GM23248 (cell line): ENCODE measurements around the gene TRPM5. TPM values are rescaled to one million over a fixed set of nuclear protein-coding genes. Genes with fewer than 3 reads are reported as not detected.

Experiments
- DNase-seq: peaks from one replicate; pipeline ENCODE4 v3.0.0-alpha.2; 2015
- H2AFZ ChIP-seq: fragments of 200-600 bp; sonication (generic); 2 replicates; pipeline ENCODE4 v1.6.1; 2016; ENCODE audit warnings: antibody characterized with exemption
- H3F3A ChIP-seq: fragments of 200-600 bp; sonication (generic); 2 replicates; pipeline ENCODE4 v1.6.1; 2016; ENCODE audit warnings: mild to moderate bottlenecking, antibody characterized with exemption, mixed run types; ENCODE audit not compliant: insufficient read depth
- H3K27ac ChIP-seq: fragments of 200-600 bp; sonication (generic); 2 replicates; pipeline ENCODE4 v1.5.1; 2016; ENCODE audit warnings: mild to moderate bottlenecking
- H3K27me3 ChIP-seq: fragments of 200-600 bp; sonication (generic); replicated peaks from 2 replicates; pipeline ENCODE4 v1.6.1; 2016; ENCODE audit warnings: mild to moderate bottlenecking; ENCODE audit not compliant: insufficient read depth
- H3K36me3 ChIP-seq: fragments of 200-600 bp; sonication (generic); 2 replicates; pipeline ENCODE4 v1.6.1; 2016; ENCODE audit warnings: low read depth, mild to moderate bottlenecking
- H3K4me1 ChIP-seq: fragments of 200-600 bp; sonication (generic); 2 replicates; pipeline ENCODE4 v1.6.1; 2016; ENCODE audit warnings: mild to moderate bottlenecking; ENCODE audit not compliant: insufficient read depth
- H3K4me2 ChIP-seq: fragments of 200-600 bp; sonication (generic); one replicate; pipeline ENCODE4 v1.6.1; 2016; ENCODE audit warnings: mild to moderate bottlenecking; ENCODE audit not compliant: unreplicated experiment
- H3K4me3 ChIP-seq: fragments of 200-600 bp; sonication (generic); 2 replicates; pipeline ENCODE4 v1.5.1; 2016; ENCODE audit warnings: mild to moderate bottlenecking
- H3K79me2 ChIP-seq: fragments of 200-600 bp; sonication (generic); 2 replicates; pipeline ENCODE4 v1.6.1; 2016; ENCODE audit warnings: mild to moderate bottlenecking; ENCODE audit not compliant: insufficient read depth
- H3K9ac ChIP-seq: fragments of 200-600 bp; sonication (generic); 2 replicates; pipeline ENCODE4 v1.6.1; 2016; ENCODE audit warnings: mild to moderate bottlenecking
- H3K9me2 ChIP-seq: fragments of 200-600 bp; sonication (generic); 2 replicates; pipeline ENCODE4 v1.6.1; 2016; ENCODE audit warnings: mixed run types, mild to moderate bottlenecking, moderate library complexity; ENCODE audit not compliant: insufficient read depth
- H3K9me3 ChIP-seq: fragments of 200-600 bp; sonication (generic); one replicate; pipeline ENCODE4 v1.6.1; 2017; ENCODE audit warnings: low read depth
- H4K20me1 ChIP-seq: fragments of 200-600 bp; sonication (generic); 2 replicates; pipeline ENCODE4 v1.6.0; 2016; ENCODE audit not compliant: insufficient read depth
- EZH2 ChIP-seq: fragments of 200-600 bp; sonication (generic); IDR thresholded peaks from 2 replicates; pipeline ENCODE4 v1.6.1; 2018; ENCODE audit warnings: antibody characterized with exemption, mild to moderate bottlenecking; ENCODE audit not compliant: insufficient read depth, poor library complexity, severe bottlenecking
- EZH2phosphoT487 ChIP-seq: fragments of 200-600 bp; sonication (generic); IDR thresholded peaks from 2 replicates; pipeline ENCODE4 v1.6.1; 2018; ENCODE audit warnings: antibody characterized with exemption, moderate library complexity, mild to moderate bottlenecking, low read depth; ENCODE audit not compliant: insufficient read depth
- WGBS, 2 experiments: methylation state at CpG; one replicate each; pipeline ENCODE4 v1.1.6; 2015 to 2017; ENCODE audit warnings: low lambda C conversion rate in 2 of 2, low coverage in 1 of 2; ENCODE audit errors: missing lambda C conversion rate in 2 of 2; 5-methylcytosine and 5-hydroxymethylcytosine counted together
- in situ Hi-C: fragments of 300-500 bp; cut with MboI; formaldehyde crosslinking; loops from 2 replicates; pipeline ENCODE4 v1.15.0; 2020
- polyA plus RNA-seq: library from polyadenylated mRNA; unstranded; fragments of >200 nt; fragmentation: Nextera tagmentation; extraction: Ambion mirVana; gene quantifications from 2 replicates; pipeline ENCODE4 v1.2.1, GENCODE V29; 2016
- total RNA-seq: library from RNA; depleted of rRNA; stranded (reverse); fragments of >200 nt; shearing (Covaris generic); gene quantifications from 2 replicates; pipeline ENCODE4 v1.2.3, GENCODE V29; 2014

Gene TRPM5
- total and polyA plus RNA-seq, 2 experiments from 2014 or later, result not detected

DNA sequence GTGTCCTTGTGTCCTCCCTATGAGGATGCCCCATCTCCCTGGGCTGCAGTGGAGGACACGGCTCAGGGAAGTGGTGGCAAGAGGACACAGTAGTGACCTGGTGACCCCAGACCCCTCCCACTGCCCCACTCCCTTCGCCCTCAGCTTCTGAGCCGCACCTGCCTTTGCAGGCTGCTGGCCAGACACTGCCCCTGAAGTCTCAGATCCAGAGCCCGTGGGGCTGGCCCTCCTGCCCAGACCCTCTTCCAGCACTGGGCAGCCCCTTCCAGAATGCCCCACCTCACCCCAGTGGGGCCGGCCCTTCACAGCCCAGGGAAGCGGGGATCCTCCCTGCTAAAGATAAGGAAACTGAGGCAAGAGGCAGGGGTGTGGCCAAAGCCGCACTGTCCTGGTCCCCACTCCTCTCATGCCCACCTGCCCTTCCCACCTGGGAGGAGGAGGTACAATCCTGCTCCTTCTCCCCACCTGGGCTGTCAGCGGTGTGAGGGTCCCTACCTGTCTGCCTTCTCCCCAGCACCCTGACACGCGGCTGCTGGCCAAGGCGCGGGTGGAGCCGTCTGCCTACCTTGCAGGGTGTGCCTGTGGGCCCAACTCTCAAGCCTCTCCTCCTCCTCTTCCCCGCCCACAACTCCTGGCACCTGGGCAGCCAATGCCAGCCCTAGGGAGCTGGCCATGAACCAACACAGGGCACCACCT, 17.3 kb downstream of the TRPM5 start:
- Histone ChIP-seq H4K20me1 (no peaks in the 10 kb centered on the region), H2AFZ (no peak overlapping the region)
- in situ Hi-C loops, result loop anchor here (10.0 kb wide), 1 partner anchor 132 kb away; no protein-coding TSS in a partner anchor

DNA sequence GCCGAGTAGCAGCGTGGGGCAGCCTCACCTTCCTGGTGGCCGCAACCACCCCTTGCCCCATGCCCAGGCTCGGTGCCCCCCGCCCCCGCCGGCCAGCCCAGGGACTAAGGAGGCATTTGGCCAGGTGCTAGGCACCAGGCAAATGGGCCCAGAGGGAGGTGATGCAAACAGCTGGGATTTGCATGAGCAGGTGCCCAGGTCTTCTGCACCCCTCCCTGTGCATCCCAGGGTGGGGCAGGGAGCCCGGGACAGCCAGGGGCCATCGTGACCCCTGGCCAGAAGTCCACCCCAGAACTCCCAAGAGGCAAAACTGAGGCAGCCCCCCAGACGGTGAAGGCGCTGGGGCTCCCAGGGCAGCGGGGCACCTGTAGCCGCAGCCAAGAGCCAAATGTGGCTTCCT, 18.1 kb downstream of the TRPM5 start:
- no peak overlapping the region for H3K4me2 ChIP-seq
- no peak for DNase-seq
- no peak overlapping the region for H2AFZ ChIP-seq
- no peak overlapping the region for H3K9ac ChIP-seq
- no peaks in the 10 kb centered on the region for H3K9me3 ChIP-seq
- H3K79me2 ChIP-seq, result no peaks in the 10 kb centered on the region
- no peaks in the 10 kb centered on the region for H4K20me1 ChIP-seq
- H3F3A ChIP-seq, result no peaks in the 10 kb centered on the region
- H3K4me1 ChIP-seq, result no peaks in the 10 kb centered on the region
- in situ Hi-C loops, result loop anchor here (10.0 kb wide), 1 partner anchor 131 kb away; no protein-coding TSS in a partner anchor
- no peaks in the 10 kb centered on the region for H3K9me2 ChIP-seq
- no peaks in the 10 kb centered on the region for H3K36me3 ChIP-seq
- 60 to 76% methylated on average over 6 to 13 of the region's 13 CpGs for WGBS, 2 experiments
- H3K4me3 ChIP-seq, result no peak overlapping the region
- TF ChIP-seq EZH2phosphoT487, result no peak
- TF ChIP-seq EZH2, result no peak
- no peaks in the 10 kb centered on the region for H3K27me3 ChIP-seq
- no peak overlapping the region for H3K27ac ChIP-seq

More for the DNA sequence above, 17.3 kb downstream of the TRPM5 start:
- Histone ChIP-seq H3K9ac (no peak overlapping the region), H3K9me3 (no peaks in the 10 kb centered on the region), H3K79me2 (no peaks in the 10 kb centered on the region), H3F3A (no peaks in the 10 kb centered on the region), H3K4me2 (no peak overlapping the region), H3K27ac (no peak overlapping the region), H3K36me3 (no peaks in the 10 kb centered on the region), H3K4me3 (no peak overlapping the region), H3K9me2 (no peaks in the 10 kb centered on the region), H3K27me3 (no peaks in the 10 kb centered on the region), H3K4me1 (no peaks in the 10 kb centered on the region)
- DNase-seq, result no peak
- WGBS, 2 experiments, result 57 to 63% methylated on average over 10 to 13 of the region's 14 CpGs
- TF ChIP-seq EZH2, result no peak
- no peak for TF ChIP-seq EZH2phosphoT487

DNA sequence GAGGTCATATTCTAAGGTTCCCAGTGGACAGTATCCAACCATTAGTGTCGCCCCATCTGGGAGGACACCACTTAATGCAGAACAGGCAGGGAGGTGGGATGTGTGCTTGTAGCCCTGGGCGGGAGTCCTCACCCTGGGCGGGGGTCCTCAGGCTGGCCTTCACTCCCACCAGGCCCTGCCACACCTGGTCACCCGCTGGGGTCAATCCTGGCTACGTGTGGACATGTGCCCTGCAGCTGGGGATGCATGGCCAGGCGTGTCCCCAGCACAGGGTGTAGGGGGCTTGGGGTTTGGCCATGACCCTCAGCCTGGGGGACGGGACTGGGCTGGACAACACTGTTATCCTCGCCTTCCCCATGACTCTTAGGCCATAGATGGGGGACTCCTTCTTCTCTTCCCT, 18.8 kb downstream of the TRPM5 start:
- Histone ChIP-seq H3K9ac (no peak overlapping the region), H3K27ac (no peak overlapping the region), H3K9me3 (no peaks in the 10 kb centered on the region), H3K79me2 (no peaks in the 10 kb centered on the region), H3K9me2 (no peaks in the 10 kb centered on the region), H4K20me1 (no peaks in the 10 kb centered on the region), H2AFZ (no peak overlapping the region), H3F3A (no peaks in the 10 kb centered on the region), H3K36me3 (no peaks in the 10 kb centered on the region), H3K4me3 (no peak overlapping the region), H3K4me1 (no peaks in the 10 kb centered on the region), H3K27me3 (no peaks in the 10 kb centered on the region), H3K4me2 (no peak overlapping the region)
- in situ Hi-C loops, result loop anchor here (10.0 kb wide), 1 partner anchor 131 kb away; no protein-coding TSS in a partner anchor
- TF ChIP-seq EZH2 (no peak), EZH2phosphoT487 (no peak)
- WGBS, 2 experiments, result 35 to 57% methylated on average over 8 of the region's 8 CpGs
- no peak for DNase-seq

DNA sequence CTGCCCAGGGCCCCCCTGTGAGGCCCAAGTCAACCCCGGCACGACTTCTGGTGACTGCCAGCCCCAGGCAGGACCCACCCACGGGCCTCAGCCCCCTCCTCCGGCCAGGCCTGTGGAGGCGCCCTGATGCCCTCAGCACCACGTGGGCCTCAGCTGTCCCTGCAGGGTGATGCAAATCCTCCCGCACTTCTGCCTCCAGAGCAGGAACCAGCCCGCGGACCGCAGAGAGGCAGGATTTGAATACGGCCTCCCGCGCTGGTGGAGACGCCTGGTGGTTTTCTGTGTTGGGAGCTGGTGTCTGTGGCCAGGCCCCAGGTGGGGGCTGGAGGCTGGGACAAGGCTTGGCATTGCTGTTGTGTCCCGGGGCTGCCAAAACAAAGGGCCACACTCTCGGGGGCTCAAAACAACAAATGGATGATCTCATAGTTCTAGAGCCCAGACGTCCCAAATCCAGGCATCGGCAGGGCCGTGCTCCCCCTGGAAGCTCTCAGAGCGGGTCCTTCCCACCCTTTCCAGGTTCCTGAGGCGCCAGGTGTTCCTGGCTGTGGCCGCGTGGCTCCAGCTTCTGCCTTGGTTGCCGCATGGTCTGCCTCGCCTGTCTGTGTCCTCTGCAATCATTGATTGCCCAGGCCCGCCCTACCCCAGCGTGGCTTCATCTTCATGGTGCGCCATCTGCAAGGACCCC, 19.4 kb downstream of the TRPM5 start:
- in situ Hi-C loops, result loop anchor here (5.0 to 10.0 kb wide), 2 partner anchors 130 to 223 kb away; no protein-coding TSS in a partner anchor
- H3K27me3 ChIP-seq, result no peaks in the 10 kb centered on the region

More for the DNA sequence above, 19.4 kb downstream of the TRPM5 start:
- Histone ChIP-seq H3K4me2 (no peak overlapping the region), H3K79me2 (no peaks in the 10 kb centered on the region), H3K27ac (no peak overlapping the region), H3K36me3 (no peaks in the 10 kb centered on the region), H4K20me1 (no peaks in the 10 kb centered on the region), H3F3A (no peaks in the 10 kb centered on the region), H2AFZ (no peak overlapping the region), H3K4me3 (no peak overlapping the region), H3K9me3 (no peaks in the 10 kb centered on the region), H3K9me2 (no peaks in the 10 kb centered on the region), H3K4me1 (no peaks in the 10 kb centered on the region), H3K9ac (no peak overlapping the region)
- DNase-seq, result no peak
- TF ChIP-seq EZH2, result no peak
- no peak for TF ChIP-seq EZH2phosphoT487
- 63 to 65% methylated on average over 28 of the region's 28 CpGs for WGBS, 2 experiments
